NOMO-1 treated with DMSO at 0.1 percent for 48 hours (cell line): ENCODE measurements around the gene CIROP.
A peak's percentile ranks its signal among the peaks of the same experiment; 100 is the strongest.

Experiments used
- DNase-seq: peaks from one replicate; lab custom pipeline; 2025; ENCODE audit not compliant: unreplicated experiment; lab: John Stamatoyannopoulos, UW

CIROP gene

GRCh38 chr14:23132970-23133369, 28.2 kb upstream of the CIROP start:
- DNase-seq = no peak

GRCh38 chr14:23131482-23131881, 26.7 kb upstream of the CIROP start:
- no peak for DNase-seq

- no peak for DNase-seq
Measured at GRCh38 chr14:23130871-23131270, 26.1 kb upstream of the CIROP start.

GRCh38 chr14:23129759-23130316, 25.0 kb upstream of the CIROP start:
- DNase-seq = no peak

GRCh38 chr14:23128969-23129758, 24.4 kb upstream of the CIROP start:
- DNase-seq = no peak

GRCh38 chr14:23127861-23128260, 23.1 kb upstream of the CIROP start:
- no peak for DNase-seq

GRCh38 chr14:23126548-23127278, 21.9 kb upstream of the CIROP start:
- no peak for DNase-seq

- no peak for DNase-seq
Measured at GRCh38 chr14:23125933-23126524, 21.2 kb upstream of the CIROP start.

GRCh38 chr14:23125011-23125410, 20.2 kb upstream of the CIROP start:
- DNase-seq = no peak

- no peak for DNase-seq
Measured at GRCh38 chr14:23124337-23124954, 19.7 kb upstream of the CIROP start.

- no peak for DNase-seq
Measured at GRCh38 chr14:23123419-23123818, 18.6 kb upstream of the CIROP start.

GRCh38 chr14:23122086-23122485, 17.3 kb upstream of the CIROP start:
- DNase-seq = no peak

GRCh38 chr14:23121361-23121771, 16.6 kb upstream of the CIROP start:
- DNase-seq = no peak

- peak; percentile 83 for DNase-seq
Measured at GRCh38 chr14:23120541-23121251, 15.9 kb upstream of the CIROP start.

GRCh38 chr14:23119363-23120327, 14.9 kb upstream of the CIROP start:
- DNase-seq = peak; percentile 90

- DNase-seq = peak; percentile 47
Measured at GRCh38 chr14:23118506-23119362, 13.9 kb upstream of the CIROP start, which contains the start of gene CEBPE. Gene CEBPE, minus strand, starts transcription at chr14:23119255. Its CDS starts 164 bp downstream, at chr14:23119091.

GRCh38 chr14:23117371-23118020, 12.7 kb upstream of the CIROP start:
- DNase-seq = no peak

- DNase-seq = no peak
Measured at GRCh38 chr14:23115918-23116317, 11.1 kb upstream of the CIROP start.
